ENCODE measurements around the gene LRRTM4.
"Not testable (repeated sequence)": the region's sequence is repeated elsewhere in the genome, so short reads cannot be mapped to it uniquely, and the experiment has no call there.

The LRRTM4 gene

GRCh38 chr2:77155511-77155910, 366.7 kb downstream of the LRRTM4 start:
- DNase-seq: no peak

- DNase-seq: no peak
These were observed 372.6 kb downstream of the LRRTM4 start for GRCh38 chr2:77149565-77149964.

GRCh38 chr2:77147153-77147552, 375.0 kb downstream of the LRRTM4 start:
- no peak for DNase-seq

GRCh38 chr2:77144772-77145171, 377.4 kb downstream of the LRRTM4 start:
- no peak for DNase-seq

- no peak for DNase-seq
These were observed 380.0 kb downstream of the LRRTM4 start for GRCh38 chr2:77142141-77142540.

- not testable (repeated sequence) for DNase-seq
These were observed 393.7 kb downstream of the LRRTM4 start for GRCh38 chr2:77128479-77128878.

DNA sequence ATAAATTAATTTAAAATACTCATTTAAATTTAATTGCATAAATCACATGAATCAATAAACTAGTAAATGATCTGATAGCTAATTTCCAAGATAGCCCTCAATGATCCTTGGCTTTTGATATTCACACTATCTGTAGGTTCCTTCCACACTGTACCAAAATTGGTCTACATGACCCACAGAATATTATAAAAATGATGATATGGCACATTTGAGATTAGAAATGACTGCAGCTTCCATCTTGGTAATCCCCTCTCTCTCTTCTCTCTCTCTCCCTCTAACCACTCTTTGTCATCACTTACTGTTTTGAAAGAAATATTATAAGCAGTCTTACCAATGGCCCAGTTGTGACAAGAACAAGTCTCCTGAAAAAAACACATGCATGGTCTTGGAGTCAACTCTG, 394.8 kb downstream of the LRRTM4 start:
- DNase-seq: no peak

GRCh38 chr2:77121518-77121917, 400.7 kb downstream of the LRRTM4 start:
- DNase-seq: no peak

GRCh38 chr2:77119333-77119732, 402.8 kb downstream of the LRRTM4 start:
- no peak for DNase-seq

DNA sequence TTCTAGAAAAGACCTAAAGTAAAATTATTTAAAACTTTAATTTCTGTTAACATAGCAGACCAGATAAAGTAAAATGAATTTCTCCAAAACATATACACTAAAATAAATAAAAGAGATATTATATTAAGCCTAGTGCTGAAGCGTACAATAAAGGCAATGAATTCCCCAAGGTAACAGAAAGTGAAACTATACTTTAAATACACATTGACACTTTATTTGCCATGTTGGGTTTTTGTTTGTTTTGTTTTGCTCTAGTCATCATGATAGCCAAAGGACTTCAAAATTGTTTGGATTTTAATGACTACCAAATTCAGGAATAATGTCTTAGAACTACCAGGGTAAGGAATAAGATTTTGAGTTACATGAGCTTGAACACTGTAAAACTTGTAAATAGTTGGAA, 413.3 kb downstream of the LRRTM4 start:
- DNase-seq: no peak

- no peak for DNase-seq
These were observed 417.2 kb downstream of the LRRTM4 start for GRCh38 chr2:77105008-77105407.

DNA sequence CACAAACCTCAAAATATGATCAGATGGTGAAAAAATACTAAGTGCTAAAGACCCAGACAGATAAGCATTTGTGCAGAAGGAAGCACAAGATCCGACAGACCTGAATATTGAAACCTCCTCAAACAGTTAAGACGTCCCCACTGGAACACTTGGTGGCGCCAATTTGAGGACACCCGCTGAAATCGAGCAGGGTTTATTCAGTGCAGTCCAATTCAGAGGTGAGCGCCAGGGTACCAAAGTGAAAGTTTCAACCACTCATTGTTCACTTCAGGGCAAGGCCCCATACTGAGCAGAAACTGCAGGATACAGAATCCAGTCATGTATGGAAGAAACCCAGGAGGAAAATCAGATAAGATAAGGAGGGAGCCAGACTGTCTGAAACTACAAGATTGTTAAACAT, 417.6 kb downstream of the LRRTM4 start:
- DNase-seq: no peak

- DNase-seq: no peak
These were observed 419.2 kb downstream of the LRRTM4 start for GRCh38 chr2:77102927-77103326.

DNA sequence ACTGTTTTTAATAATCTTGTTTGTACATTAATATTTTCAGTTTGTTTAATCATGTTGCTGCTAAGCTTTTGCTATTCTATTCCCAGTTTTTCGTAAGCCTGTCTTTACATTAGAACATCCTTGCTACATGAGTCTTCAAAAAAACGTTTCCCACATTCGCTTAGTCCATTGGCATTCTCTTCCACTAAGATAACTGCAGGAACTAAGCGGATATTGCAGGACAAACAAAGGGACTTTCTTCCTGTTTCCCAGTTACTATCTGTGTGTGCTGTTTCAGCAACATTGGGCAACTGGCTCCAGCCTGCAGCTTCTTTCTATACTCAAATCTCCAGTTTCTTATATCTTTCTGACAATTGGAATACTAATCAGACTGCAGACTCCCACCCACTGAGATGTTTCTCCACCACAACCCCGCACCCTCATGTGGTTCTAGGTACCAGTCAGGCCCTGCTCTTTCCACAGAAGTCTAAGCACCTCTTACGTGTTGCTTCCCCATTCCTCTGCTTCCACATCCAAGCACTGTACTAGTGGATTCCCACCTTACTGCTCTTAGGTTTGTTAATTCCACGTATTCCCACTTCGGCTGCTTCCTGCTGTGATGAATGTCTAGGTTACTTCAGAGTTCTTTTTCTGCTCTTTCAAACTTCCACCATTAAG, 420.3 kb downstream of the LRRTM4 start:
- no peak for DNase-seq

- no peak for DNase-seq
These were observed 422.2 kb downstream of the LRRTM4 start for GRCh38 chr2:77099961-77100360.

DNA sequence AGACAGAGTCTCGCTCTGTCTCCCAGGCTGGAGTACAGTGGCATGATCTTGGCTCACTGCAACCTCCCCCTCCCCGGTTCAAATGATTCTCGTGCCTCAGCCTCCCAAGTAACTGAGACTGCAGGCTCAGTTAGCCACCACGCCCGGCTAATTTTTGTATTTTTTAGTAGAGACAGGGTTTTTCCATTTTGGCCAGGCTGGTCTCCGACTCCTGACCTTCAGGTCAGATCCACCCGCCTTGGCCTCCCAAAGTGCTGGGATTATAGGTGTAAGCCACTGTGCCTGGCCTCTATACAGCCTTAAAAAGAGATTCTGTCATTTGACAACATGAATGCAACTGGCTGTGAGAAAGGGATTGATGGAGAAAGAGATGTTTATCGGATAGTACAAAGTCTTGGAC, 426.7 kb downstream of the LRRTM4 start:
- not testable (repeated sequence) for DNase-seq

GRCh38 chr2:77095096-77095495, 427.1 kb downstream of the LRRTM4 start:
- DNase-seq: no peak

DNA sequence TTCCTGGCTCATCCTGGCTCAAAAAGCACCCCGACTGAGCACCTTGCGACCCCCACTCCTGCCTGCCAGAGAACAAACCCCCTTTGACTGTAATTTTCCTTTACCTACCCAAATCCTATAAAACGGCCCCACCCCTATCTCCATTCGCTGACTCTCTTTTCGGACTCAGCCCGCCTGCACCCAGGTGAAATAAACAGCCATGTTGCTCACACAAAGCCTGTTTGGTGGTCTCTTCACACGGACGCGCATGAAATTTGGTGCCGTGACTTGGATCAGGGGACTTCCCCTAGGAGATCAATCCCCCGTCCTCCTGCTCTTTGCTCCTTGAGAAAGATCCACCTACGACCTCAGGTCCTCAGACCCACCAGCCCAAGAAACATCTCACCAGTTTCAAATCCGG, 433.8 kb downstream of the LRRTM4 start:
- DNase-seq: not testable (repeated sequence)

GRCh38 chr2:77087987-77088414, 434.2 kb downstream of the LRRTM4 start:
- DNase-seq: no peak

DNA sequence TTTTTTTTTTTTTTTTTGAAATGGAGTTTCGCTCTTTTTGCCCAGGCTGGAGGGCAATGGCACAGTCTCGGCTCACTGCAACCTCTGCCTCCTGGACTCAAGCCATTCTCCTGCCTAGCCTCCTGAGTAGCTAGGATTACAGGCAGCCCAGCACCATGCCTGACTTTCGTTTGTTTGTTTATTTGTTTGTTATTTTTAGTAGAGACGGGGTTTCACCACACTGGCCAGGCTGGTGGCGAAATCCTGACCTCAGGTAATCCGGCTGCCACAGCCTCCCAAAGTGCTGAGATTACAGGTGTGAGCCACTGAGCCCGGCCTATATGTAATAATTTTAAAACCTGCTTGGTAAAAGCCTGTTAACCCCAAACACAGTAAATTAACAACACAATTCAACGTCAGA, 435.7 kb downstream of the LRRTM4 start:
- no peak for DNase-seq

- no peak for DNase-seq
These were observed 436.1 kb downstream of the LRRTM4 start for GRCh38 chr2:77086051-77086450.

DNA sequence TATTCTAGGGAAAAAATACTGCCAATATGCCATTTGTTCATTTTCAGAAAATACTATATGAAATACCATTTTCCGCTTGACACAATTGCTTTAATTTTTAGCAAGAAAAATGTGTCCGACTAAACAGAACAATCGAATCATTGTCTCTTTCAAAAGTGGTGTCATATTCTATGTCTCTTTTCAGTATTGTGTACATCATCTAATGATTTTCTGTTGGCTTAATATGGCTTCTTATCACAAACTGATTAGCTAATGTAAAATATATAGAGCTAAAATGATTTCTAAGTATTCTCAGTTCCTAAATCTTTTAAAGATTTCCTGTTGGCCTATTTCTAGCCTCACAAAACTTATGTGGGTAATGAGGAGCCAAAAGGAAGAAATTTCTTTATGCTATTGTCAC, 436.6 kb downstream of the LRRTM4 start:
- no peak for DNase-seq

- no peak for DNase-seq
These were observed 440.6 kb downstream of the LRRTM4 start for GRCh38 chr2:77081597-77081996.

GRCh38 chr2:77064324-77064723, 457.9 kb downstream of the LRRTM4 start:
- no peak for DNase-seq

GRCh38 chr2:77054938-77055337, 467.2 kb downstream of the LRRTM4 start:
- no peak for DNase-seq

DNA sequence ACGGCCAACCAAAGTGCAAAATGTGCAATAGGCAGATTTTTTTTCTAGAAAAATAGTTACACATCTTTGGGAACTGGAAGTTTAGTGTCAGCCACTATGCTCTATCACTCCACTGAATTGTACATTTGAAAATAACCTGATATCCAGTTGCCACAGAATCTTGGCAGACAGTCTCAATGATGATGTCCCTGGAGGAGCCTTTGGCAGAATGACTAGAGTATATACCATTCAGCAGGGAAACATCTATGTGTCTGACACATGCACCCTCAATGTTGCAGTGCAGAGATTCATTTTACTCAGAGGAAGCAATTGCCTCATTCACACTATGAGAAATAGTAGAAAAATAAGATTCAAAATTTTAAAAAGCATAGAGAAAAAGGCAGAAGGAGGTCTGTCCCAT, 475.8 kb downstream of the LRRTM4 start:
- no peak for DNase-seq

Data from amniotic stem cell (primary cell).